NCI-H1105 (cell line): ENCODE data around the gene SDCBP2.

Experiments
- DNase-seq: peaks from one replicate; lab custom pipeline; 2025; lab: John Stamatoyannopoulos, UW

The SDCBP2 gene, protein sequence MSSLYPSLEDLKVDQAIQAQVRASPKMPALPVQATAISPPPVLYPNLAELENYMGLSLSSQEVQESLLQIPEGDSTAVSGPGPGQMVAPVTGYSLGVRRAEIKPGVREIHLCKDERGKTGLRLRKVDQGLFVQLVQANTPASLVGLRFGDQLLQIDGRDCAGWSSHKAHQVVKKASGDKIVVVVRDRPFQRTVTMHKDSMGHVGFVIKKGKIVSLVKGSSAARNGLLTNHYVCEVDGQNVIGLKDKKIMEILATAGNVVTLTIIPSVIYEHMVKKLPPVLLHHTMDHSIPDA

DNA sequence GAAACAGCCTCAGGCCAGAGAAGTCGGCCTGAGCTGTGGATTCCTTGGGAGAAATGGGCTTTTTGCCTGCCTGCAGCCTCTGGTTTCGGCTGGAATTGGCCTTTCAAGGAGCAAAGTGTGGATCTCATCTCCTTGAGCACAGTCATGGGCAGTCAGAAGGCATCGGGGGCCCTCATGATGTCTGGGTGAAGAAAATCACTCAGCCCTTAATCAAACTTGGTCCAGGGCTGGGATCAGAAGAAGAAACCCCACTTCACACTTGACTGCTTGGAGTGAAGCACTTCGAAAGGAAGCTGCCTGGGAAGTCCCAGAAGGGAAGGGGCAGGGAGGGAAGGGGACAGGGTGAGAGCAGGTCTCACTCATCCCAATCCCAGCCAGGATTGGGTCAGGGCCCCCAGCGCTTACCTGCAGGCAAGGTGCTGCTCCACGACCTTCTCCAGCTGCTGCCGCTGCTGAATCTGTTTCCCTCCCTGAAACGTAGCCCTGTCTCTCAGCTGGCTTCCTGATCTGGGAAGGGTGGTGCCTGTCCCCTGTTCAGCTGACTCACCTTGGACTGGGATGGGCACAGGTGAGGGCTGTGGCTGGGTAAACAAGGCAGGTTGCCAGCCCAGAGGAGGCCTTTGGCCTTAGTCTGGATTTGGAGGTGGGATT, at the start of gene SDCBP2:
TSS of gene SDCBP2 (minus strand) at position 460 of the 651 bp plus-strand sequence. CDS start 8,723 bp downstream, outside the sequence.
- no peak for DNase-seq

DNA sequence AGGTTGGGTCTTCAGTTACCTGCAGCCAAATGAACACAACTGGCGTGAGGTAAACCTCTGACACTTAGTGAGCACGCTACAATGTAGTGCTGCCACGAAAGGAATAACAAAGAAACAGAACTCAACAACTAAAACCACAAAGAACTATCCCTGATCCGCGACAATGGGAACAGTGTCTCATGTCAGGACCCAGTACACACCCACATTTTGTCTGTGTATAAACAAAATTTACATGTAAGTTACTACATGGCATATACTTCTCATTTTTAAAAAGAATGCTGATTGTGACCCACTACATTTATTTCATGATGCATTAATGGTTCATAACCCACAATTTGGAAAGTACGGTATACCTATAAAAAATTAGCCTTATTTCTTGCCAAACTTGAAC, 49.8 kb upstream of the SDCBP2 start:
- DNase-seq: no peak

DNA sequence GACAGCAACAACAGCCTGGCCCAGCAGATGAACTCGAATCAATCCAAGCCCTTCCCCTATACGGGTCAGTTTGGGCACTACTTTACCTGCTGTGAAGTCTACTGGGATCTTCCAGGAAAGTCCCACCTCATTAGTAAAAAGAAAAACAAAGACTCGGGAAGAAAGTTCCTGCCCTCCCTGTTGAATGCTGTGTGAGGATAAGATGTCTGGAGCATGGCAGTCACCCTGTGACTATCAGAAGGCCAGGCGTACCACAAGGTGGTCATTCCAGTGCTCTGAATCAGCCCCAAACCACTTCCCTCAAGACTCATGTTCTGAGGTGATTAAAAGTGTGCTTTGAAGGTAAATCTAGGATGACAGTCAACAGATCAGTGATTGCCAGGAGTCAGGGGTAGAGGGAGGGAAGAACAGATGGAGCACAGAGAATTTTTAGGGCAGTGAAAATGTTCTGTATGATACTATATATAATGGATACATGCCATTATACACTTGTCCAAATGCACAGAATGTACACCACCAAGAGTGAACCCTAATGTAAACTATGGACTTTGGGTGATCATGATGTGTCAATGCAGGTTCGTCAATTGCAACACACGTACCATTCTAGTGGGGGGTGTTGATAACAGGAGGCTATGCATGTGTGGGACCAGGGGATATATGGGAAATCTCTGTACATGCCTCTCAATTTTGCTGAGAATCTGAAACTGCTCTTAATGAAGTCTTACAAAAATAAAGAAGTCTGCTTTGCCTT, 49.2 kb upstream of the SDCBP2 start:
- DNase-seq: no peak

DNA sequence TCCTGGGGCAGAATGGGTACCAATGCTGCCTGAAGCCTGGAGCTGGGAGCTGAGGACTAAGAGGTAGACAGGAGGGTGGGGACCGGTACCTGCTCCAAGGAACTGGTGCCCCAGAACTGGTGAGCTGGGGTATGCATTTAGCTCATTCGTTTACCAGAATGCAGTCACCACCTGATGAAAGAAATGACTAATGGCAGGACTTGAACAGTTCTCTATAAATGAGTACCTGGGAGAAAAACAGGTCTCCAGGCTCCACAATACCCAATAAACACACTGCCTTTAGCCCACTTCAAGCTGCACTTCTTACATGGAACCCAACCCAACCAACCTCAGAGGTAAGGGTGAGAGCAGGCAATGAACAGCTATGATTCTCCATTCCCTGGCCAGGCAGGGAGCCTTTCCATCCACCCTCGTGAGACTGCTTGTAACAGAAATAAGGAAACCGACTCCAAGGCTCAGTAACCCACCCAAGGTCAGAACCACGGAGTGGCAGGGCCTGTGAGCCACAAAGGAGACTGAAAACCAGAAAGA, 48.5 kb upstream of the SDCBP2 start:
- DNase-seq: no peak

DNA sequence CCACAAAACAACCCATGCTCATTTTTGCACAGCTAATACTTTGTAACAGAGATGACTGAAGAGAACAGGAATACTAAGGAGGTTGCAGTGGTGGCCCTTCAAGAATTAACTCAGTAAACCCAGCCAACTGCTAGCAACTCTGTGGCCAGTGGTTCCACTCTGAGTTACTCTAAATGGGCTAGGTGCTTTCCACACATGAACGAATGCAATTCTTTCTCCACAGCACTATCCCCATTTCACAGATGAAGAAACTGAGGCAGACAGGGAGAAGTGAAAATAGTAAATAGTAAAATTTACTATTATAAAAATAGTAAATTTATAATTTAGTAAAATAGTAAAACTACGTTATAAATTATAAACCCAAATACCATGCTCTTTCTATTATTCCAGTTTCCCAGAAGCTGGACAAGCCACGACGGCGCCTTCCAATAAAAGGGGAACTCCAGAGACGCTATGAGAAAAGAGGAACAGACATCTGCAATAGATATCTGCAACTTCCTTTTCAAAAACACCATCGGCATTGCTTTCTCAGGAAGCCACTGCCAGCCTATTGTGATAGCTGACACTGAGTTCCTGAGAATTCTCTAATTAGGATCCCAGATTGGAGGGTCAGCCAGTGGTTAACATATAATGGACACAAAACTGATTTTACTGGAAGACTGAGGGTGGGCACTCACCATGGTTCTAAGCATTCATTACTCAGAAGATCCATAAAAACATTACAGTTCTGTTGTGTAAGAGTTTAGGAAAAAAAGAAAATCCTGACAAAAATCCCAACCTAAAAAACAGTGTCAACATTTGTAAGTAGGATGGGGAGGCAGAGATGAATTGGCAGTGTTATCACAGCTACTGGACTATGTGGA, 47.7 kb upstream of the SDCBP2 start:
- no peak for DNase-seq

DNA sequence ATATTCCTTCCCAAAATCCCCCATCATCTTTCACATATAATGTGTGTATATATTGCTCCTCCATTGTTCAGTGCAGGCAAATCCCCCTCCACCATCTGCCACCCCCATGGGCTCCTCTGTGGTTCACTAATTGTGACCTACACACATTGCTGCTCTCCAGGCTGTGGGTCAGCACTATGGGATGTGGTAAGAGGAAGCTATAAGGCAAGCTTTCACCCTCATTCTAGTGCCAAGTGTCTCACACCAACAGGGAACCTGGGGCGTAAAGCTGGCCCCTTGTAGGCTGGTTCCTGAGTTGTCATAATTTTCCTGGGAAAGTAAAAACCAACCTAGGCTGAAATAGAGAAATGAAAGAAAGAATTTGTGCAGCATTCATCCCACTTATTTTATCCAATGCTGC, 47.1 kb upstream of the SDCBP2 start:
- DNase-seq: no peak

DNA sequence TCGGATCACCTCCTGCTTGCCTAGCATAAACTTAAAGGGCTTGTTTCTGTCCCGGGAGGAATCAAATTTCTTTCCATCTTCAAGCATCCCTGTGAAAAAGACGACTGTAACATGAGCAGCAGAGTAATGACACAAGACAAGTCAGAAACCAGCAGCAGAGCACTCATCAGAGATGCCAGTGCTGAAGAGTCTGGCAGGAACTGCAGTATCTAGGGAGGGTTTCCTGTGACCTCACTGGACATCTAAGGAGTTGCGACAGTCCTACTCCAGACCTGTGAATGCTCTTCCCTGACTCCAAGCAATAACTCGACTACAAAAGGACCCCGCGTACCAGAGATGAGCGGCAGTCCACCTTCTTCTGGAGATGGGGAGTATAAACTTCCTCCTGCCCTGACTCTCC, 46.6 kb upstream of the SDCBP2 start:
- no peak for DNase-seq

DNA sequence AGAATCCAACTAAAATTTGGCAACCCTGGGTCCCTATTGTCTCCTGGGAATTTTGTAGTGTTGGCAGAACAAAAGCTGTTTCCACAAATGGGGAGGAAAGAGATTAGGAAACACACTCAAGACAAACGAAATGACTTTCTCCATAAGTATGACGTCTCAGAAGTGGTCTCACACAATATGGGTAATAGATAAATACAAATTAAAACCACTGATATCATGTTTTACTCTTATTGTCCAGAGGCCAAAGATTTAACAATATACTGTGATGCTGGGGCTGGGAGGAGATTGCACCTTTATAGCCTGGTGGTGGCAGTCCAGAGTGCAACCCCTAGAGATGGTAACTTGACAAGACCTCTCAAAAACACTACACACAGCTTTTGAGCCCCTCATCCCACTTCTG, 45.3 kb upstream of the SDCBP2 start:
- no peak for DNase-seq

DNA sequence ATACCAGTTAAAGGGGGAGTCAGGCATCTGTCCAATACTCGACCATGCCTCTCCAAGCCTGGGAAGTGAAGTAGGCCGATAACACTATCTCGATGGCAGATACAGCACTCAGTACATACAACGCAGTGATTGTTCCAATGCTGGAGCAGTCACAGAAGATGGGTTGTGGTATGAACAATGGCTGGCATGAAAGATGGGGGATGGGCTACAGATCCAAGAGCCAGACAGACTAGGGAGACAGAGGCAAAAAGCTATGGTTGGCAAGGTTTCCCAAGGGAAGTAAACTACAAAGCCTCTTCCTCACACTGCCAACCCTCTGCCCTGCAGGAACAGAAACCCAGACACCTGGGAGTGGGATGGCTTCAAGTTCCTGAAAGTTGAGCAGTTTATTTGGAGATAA, 44.7 kb upstream of the SDCBP2 start:
- DNase-seq: no peak

DNA sequence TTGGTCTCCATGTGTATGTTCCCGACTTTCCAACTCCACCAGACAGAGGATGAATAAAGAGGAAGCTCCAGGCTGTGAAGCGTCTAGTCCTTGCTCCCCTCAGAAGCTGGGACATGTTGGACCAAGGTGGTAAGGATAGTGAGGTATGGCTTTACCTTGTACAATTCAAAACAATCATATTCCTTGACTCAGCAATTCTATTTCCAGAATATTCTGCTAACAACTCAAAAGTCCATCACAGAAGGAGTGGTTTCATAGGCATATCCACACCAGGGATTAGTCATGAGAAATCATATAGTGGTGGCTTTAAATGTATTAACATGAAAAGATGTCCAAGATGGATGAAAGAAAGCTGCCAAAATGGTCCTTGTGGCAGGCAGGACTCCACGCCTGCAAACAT, 44.1 kb upstream of the SDCBP2 start:
- DNase-seq: no peak

DNA sequence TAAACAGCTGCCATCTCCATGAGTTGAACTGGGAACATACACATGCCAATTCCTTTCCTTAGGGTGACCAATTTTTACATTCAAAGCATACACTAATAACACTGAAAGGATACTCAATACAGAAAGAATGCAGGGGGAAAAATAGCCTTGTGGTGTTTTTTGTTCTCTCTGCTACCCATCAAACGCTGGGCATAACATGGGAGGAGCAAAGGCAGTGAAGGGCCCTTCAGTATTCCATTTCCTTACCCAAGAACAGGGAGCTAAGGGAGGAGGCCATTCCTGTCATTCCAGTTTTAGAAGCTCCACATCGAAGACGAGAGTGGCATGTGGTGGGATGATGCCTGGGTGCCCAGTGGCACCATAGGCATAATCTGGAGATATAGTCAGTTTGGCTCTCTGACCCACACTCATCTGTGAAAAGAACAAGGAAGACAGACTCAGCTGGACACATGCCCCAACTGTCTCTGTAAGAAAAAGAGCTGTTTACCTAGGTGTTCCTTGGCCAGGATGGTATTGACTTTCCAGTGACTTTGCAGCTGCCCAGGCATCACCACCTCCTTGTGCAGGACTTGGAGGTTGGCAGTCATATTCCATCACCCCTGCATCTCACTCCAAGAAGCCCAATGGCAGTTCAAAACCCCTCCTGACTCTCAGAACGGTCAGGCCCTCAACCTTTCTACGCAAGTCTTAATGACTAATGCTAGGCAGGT, 43.0 kb upstream of the SDCBP2 start:
- DNase-seq: no peak

DNA sequence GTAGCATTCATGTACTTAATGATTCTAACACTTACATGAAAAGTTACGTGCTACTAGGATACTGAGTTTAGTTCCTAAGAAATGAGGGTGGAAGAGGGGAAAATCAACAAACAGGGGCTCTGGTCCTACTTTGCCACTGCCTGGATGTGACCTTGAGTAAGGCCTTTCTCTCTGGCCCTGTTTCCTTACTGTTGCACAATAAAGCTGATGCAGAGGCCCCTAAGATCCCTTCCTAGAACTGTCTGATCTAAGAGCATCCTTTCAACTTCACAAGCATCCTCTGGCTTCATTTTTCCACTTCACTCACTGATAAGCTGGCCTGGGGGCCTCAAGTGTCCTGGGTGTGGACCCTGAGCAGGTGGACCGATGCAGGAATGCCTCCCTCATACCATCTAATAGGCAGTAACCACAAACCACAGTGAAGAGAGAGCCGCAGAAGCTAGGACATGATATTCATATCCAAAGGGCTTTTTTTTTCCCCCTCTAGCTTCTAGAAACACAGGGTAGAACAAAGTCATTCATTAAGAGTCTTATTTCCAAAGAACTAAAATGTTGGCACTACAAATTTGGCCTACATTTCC, 42.4 kb upstream of the SDCBP2 start:
- DNase-seq: no peak

DNA sequence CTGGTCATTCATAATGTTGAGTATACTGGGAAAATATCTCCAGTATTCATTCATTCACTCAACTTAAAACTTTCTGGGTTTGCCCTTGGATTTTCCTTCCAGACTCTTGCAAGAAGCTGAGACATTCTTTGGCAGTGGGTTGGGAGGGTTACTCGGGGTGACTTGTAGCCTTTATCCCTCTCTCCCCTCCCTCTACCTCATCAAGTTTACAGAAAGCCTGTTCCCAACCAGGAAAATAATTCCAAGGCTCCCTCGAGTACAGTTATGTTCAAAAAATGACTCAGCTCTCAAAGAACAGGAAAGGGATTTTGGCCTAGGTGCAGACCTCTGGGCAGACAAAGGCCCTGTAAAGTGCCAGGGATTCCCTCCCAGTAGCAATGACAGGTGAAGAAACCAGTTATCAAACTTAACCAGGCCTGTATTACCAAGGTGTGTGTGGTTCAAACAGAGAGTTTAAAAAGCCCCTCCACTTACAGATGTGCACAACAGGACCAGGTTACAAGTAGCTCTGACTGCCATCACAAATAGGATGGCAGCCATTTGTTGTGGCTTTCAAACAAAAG, 41.7 kb upstream of the SDCBP2 start:
- DNase-seq: no peak

DNA sequence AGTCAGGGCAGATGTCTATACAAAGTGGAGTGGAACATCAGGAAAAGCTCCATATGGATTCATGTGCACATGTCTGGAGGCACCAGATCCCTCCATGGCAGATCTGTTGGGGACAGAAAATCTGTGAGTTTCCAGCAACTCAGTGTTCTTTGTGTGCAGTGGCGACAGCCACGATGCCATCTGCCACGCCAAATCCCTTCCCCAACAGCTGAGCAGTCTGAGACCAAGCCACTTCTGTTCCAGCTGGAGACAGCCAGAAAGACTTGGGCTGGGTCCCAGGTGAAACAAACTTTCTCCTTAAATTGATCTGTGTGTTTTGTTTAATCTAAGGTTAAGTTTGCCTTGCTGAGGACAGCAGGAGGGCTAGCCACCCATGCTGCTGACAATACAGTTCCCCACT, 41.0 kb upstream of the SDCBP2 start:
- DNase-seq: no peak

DNA sequence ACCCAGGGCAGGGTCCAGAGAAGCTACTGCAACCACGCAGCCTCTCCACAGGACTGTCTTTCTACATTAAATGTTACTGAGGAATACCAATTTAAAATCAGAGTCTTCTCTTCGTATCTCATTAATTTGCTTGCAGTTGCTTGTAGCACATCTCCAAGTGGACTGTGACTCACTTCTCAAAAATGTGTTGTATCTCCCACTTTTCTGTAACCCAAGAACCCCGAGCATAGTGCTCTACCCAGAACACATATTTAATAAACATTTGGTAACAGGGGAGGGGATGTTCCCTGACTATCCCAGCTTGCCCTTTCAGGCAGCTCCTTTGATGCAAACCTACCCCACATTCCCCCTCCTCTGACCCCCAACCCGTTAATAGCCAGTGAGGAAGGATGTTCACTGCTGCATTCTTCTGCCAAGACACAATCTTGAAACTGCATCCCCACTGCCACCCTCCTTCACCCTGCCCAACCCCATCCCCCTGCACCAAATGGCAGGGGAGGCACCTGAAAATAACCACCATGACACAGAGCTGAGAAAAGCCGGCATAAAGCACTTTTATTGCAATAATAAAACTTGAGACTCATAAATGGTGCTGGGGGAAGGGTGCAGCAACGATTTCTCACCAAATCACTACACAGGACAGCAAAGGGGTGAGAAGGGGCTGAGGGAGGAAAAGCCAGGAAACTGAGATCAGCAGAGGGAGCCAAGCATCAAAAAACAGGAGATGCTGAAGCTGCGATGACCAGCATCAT, 39.7 kb upstream of the SDCBP2 start:
- no peak for DNase-seq

DNA sequence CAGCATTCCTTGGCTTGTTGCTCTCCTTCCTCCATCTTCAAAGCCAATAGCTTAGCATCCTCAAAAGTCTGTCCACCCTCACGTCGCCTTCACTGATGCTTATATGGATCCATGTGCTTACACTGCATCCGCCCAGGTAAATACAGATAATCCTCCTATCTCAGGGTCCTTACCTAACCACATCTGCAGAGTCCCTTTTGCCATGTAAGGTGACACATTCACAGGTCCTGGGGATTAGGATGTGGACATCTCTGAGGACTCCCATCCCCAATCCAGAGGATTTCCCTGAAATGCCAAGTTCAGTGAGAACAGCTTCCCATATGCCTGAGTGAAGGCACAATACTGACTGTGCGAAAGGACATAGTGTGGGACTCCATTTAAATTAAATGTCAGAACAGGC, 38.5 kb upstream of the SDCBP2 start:
- DNase-seq: no peak

DNA sequence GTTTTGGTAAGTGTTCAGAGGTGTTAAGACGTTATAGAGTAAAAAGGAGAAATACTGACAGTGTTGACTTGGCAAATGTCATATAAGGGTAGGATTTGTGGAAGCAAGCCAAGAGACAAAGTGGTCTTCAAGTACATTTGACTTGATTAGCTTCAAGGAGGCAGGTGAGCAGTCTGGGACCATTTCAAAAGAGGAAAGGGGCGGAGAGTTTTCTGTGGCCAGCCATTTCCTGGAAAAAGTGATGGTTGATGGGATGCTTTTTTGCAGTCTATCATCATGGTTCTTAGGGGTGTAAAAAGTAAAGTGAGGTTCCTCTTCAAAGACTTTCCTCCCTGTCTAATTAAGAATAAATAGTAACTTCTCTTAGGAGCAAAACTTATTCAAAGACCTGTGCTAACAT, 35.2 kb upstream of the SDCBP2 start:
- no peak for DNase-seq

DNA sequence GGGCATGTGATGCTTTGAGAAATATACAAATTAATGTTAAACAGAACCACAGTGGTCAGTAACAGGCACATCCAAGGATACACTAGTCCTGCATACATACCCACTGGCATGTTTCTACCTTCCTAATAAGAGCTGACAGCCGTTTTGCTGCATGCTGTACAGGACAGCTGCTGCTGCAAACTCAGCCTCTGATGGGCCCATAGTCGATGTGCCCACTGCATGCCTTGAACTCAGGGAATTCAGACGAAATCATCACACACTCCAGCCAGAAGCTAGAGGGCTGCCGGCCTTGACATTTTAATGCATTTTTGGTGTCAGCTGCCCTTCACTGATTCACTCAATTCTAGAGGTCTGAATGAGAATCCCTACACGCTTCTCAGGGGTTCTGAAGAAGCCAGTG, 34.6 kb upstream of the SDCBP2 start:
- no peak for DNase-seq

DNA sequence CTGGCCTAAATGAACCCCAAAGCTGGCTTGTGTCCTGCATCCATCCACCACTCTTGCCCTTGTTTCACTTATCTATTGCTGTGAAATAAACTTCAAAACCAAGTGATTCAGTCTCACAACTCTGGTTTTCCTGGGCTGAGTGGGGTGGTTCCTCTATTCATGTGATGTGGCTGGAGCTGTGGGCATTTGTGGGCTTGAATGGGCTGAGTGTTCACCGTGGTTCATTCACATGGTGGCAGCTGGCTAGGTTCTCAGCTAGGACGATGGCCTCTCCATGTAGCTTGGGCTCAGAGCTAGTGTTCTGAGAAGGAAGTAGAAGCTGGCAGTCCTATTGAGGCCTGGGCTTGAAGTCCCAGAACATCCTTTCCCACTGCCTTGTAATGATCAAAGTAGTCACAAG, 33.5 kb upstream of the SDCBP2 start:
- DNase-seq: no peak
